Measurements from ENCODE around the gene DEDD.

GRCh38 chr1:161114556-161114955, 17.9 kb downstream of the DEDD start:
- TF ChIP-seq CTCF (IDR thresholded peaks at IDR 0.05) = no peak
- TF ChIP-seq POLR2A (IDR thresholded peaks at IDR 0.05) = no peak
